Smooth muscle cell (in vitro differentiated cells): ENCODE results near the gene TGM5. TPM values are rescaled to one million over a fixed set of nuclear protein-coding genes. Genes with fewer than 3 reads are reported as not detected.

Experiments used
- DNase-seq: peaks from one replicate; lab custom pipeline; 2025; ENCODE audit not compliant: unreplicated experiment; lab: John Stamatoyannopoulos, UW
- H2AFZ ChIP-seq: fragments of 200-600 bp; sonication (generic); 2 replicates; pipeline ENCODE4 v1.6.0; 2016; ENCODE audit warnings: antibody characterized with exemption, low read depth, mild to moderate bottlenecking
- H3F3A ChIP-seq: fragments of 200-600 bp; sonication (generic); 2 replicates; pipeline ENCODE4 v1.6.0; 2017; ENCODE audit warnings: antibody characterized with exemption, low read depth
- H3K27ac ChIP-seq: fragments of 200-600 bp; sonication (generic); 2 replicates; pipeline ENCODE4 v1.5.1; 2016; ENCODE audit warnings: low read depth, mild to moderate bottlenecking
- H3K27me3 ChIP-seq: fragments of 200-600 bp; sonication (generic); 2 replicates; pipeline ENCODE4 v1.6.1; 2016; ENCODE audit warnings: low read depth, mild to moderate bottlenecking
- H3K36me3 ChIP-seq: fragments of 200-600 bp; sonication (generic); 2 replicates; pipeline ENCODE4 v1.5.1; 2016; ENCODE audit warnings: low read depth
- H3K4me1 ChIP-seq: fragments of 200-600 bp; sonication (generic); 2 replicates; pipeline ENCODE4 v1.5.1; 2016; ENCODE audit warnings: low read depth
- H3K4me2 ChIP-seq: fragments of 200-600 bp; sonication (generic); 2 replicates; pipeline ENCODE4 v1.6.0; 2016; ENCODE audit warnings: mild to moderate bottlenecking
- H3K4me3 ChIP-seq: fragments of 200-600 bp; sonication (generic); 2 replicates; pipeline ENCODE4 v1.5.1; 2016; ENCODE audit warnings: mild to moderate bottlenecking
- H3K79me2 ChIP-seq: fragments of 200-600 bp; sonication (generic); 2 replicates; pipeline ENCODE4 v1.6.0; 2016; ENCODE audit warnings: low read depth, mild to moderate bottlenecking
- H3K9ac ChIP-seq: fragments of 200-600 bp; sonication (generic); 2 replicates; pipeline ENCODE4 v1.6.0; 2016; ENCODE audit warnings: low read depth
- H3K9me3 ChIP-seq: fragments of 200-600 bp; sonication (generic); replicated peaks from 2 replicates; pipeline ENCODE4 v1.5.1; 2016; ENCODE audit warnings: low read depth
- H4K20me1 ChIP-seq: fragments of 200-600 bp; sonication (generic); 2 replicates; pipeline ENCODE4 v1.6.0; 2016; ENCODE audit warnings: low read depth
- CTCF ChIP-seq: fragments of 200-600 bp; sonication (generic); IDR thresholded peaks from 2 replicates; pipeline ENCODE4 v1.5.1; 2017; ENCODE audit warnings: borderline replicate concordance, mild to moderate bottlenecking, antibody characterized with exemption; ENCODE audit not compliant: insufficient read depth, poor library complexity, severe bottlenecking
- WGBS: methylation state at CpG from one replicate; pipeline ENCODE4 v1.1.7; 2016; ENCODE audit warnings: low lambda C conversion rate; 5-methylcytosine and 5-hydroxymethylcytosine counted together
- polyA plus RNA-seq: library from polyadenylated mRNA; unstranded; fragments of >200 nt; fragmentation: Nextera tagmentation; extraction: Ambion mirVana; gene quantifications from 2 replicates; pipeline ENCODE4 v1.2.1, GENCODE V29; 2016
- total RNA-seq: library from RNA; depleted of rRNA; stranded (reverse); fragments of >200 nt; gene quantifications from 2 replicates; pipeline ENCODE4 v1.2.3, GENCODE V29; 2014

The TGM5 gene
- total RNA-seq (2.5 and 3.7 TPM in 2 replicates), polyA plus RNA-seq (0.08 and 1.1 TPM in 2 replicates)

GRCh38 chr15:43266834-43267233 is at the start of gene TGM5:
TGM5 (minus strand) TSS chr15:43266928; CDS start chr15:43266849, 79 bp downstream.
- WGBS = 77% methylated on average over 8 of the region's 8 CpGs
- Histone ChIP-seq H4K20me1 (no peaks in the 10 kb centered on the region), H3K36me3 (no peaks in the 10 kb centered on the region), H3K27me3 (peaks cover 32% of the 10 kb centered on the region), H3K4me3 (no peak within 1 kb of the TSS), H3K4me2 (no peak within 1 kb of the TSS), H3K27ac (no peak within 1 kb of the TSS), H3F3A (no peaks in the 10 kb centered on the region), H3K79me2 (no peaks in the 10 kb centered on the region), H3K4me1 (no peaks in the 10 kb centered on the region), H3K9me3 (no peaks in the 10 kb centered on the region), H2AFZ (no peak within 1 kb of the TSS), H3K9ac (no peak within 1 kb of the TSS)
- DNase-seq = no peak
- TF ChIP-seq CTCF = no peak

GRCh38 chr15:43314171-43314570 is 47.4 kb upstream of the TGM5 start:
- no peaks in the 10 kb centered on the region for H3F3A ChIP-seq
- H3K27ac ChIP-seq = no peak overlapping the region
- H3K36me3 ChIP-seq = no peaks in the 10 kb centered on the region
- H3K4me2 ChIP-seq = no peak overlapping the region
- H3K27me3 ChIP-seq = peaks cover 45% of the 10 kb centered on the region
- WGBS = 84% methylated on average over 3 of the region's 3 CpGs
- DNase-seq = no peak
- no peaks in the 10 kb centered on the region for H3K9me3 ChIP-seq
- TF ChIP-seq CTCF = no peak
- H3K79me2 ChIP-seq = no peaks in the 10 kb centered on the region
- H3K4me3 ChIP-seq = no peak overlapping the region
- no peaks in the 10 kb centered on the region for H3K4me1 ChIP-seq
- H2AFZ ChIP-seq = no peak overlapping the region
- no peaks in the 10 kb centered on the region for H4K20me1 ChIP-seq
- H3K9ac ChIP-seq = no peak overlapping the region

DNA sequence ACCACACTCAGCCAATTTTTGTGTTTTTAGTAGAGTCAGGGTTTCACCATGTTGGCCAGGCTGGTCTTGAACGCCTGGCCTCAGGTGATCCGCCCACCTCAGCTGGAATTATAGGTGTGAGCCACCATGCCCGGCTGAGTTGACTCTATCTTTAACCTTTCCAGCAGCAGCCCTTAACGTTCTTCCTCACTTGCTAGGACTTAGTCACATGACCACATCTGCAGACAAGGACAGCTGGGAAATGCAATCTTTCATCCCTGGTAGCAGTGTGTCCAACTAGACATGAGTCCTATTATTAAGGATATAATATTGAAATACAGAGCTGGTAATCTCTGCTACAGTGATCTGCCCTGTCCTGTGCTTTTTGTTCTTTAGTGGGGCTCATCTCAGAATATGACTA is 45.6 kb upstream of the TGM5 start:
- Histone ChIP-seq H4K20me1 (no peaks in the 10 kb centered on the region), H3K4me1 (no peaks in the 10 kb centered on the region), H3K36me3 (no peaks in the 10 kb centered on the region), H3K27me3 (peaks cover 51% of the 10 kb centered on the region), H2AFZ (no peak overlapping the region), H3K27ac (no peak overlapping the region), H3K9ac (no peak overlapping the region), H3F3A (no peaks in the 10 kb centered on the region), H3K4me2 (no peak overlapping the region), H3K9me3 (no peaks in the 10 kb centered on the region), H3K4me3 (no peak overlapping the region), H3K79me2 (no peaks in the 10 kb centered on the region)
- 80% methylated on average over 4 of the region's 4 CpGs for WGBS
- no peak for DNase-seq
- TF ChIP-seq CTCF = no peak

- H3K4me1 ChIP-seq = no peaks in the 10 kb centered on the region
- TF ChIP-seq CTCF = no peak
- H3K27me3 ChIP-seq = peaks cover 34% of the 10 kb centered on the region
- no peak within 1 kb of the TSS for H3K4me3 ChIP-seq
- no peak within 1 kb of the TSS for H3K9ac ChIP-seq
- no peak within 1 kb of the TSS for H3K27ac ChIP-seq
- no peaks in the 10 kb centered on the region for H3K9me3 ChIP-seq
- no peaks in the 10 kb centered on the region for H3F3A ChIP-seq
- 88% methylated on average over 11 of the region's 11 CpGs for whole genome bisulfite sequencing
- no peak within 1 kb of the TSS for H2AFZ ChIP-seq
- no peak for DNase-seq
- no peaks in the 10 kb centered on the region for H3K36me3 ChIP-seq
- H3K4me2 ChIP-seq = no peak within 1 kb of the TSS
- H4K20me1 ChIP-seq = no peaks in the 10 kb centered on the region
- no peaks in the 10 kb centered on the region for H3K79me2 ChIP-seq
Measured at GRCh38 chr15:43302205-43302817, 35.6 kb upstream of the TGM5 start, which contains the start of gene TGM7. TGM7 (minus strand) TSS chr15:43302255.
